K562 (cell line): ENCODE measurements around the gene CMIP. TPM values are rescaled to one million over a fixed set of nuclear protein-coding genes. Genes with fewer than 3 reads are reported as not detected.

Experiments
- ESRRB ChIP-seq: fragments of 250-450 bp; sonication (Bioruptor Pico); IDR thresholded peaks from 2 replicates; pipeline ENCODE4 v1.5.0; 2020; ENCODE audit warnings: mild to moderate bottlenecking, moderate library complexity, borderline replicate concordance
- HDAC1 ChIP-seq, 2 experiments: fragments of 450-650 bp; IDR thresholded peaks; 2 replicates each; pipeline ENCODE4 v1.6.1; 2016 to 2017; ENCODE audit warnings: inconsistent platforms in 1 of 2, mild to moderate bottlenecking in 1 of 2, moderate library complexity in 1 of 2
- NFIC ChIP-seq: fragments of 450-650 bp; IDR thresholded peaks from 2 replicates; pipeline ENCODE4 v1.6.1; 2017; ENCODE audit warnings: mild to moderate bottlenecking, inconsistent platforms
- PHB ChIP-seq: fragments of 250-450 bp; sonication (Bioruptor Pico); IDR thresholded peaks from 2 replicates; pipeline ENCODE4 v1.5.0; 2021
- PHF8 ChIP-seq: fragments of 200-600 bp; sonication (generic); IDR thresholded peaks from 2 replicates; pipeline ENCODE4 v1.6.1; 2012; ENCODE audit warnings: mixed run types, mild to moderate bottlenecking, inconsistent platforms, low read length, moderate library complexity, borderline replicate concordance
- PURB ChIP-seq: sonication (generic); formaldehyde crosslinking; IDR thresholded peaks from 2 replicates; pipeline ENCODE4 v1.9.0; 2021; ENCODE audit warnings: low read depth, mild to moderate bottlenecking, missing genetic modification reagents
- SOX6 ChIP-seq: fragments of 450-650 bp; IDR thresholded peaks from 2 replicates; pipeline ENCODE4 v1.6.1; 2014; ENCODE audit warnings: mild to moderate bottlenecking
- TSC22D4 ChIP-seq: fragments of 450-650 bp; IDR thresholded peaks from 2 replicates; pipeline ENCODE4 v1.6.1; 2016; ENCODE audit warnings: missing genetic modification characterization, missing biosample characterization, control low read depth
- ZNF24 ChIP-seq: fragments of 450-650 bp; IDR thresholded peaks from 2 replicates; pipeline ENCODE4 v1.6.1; 2016
- polyA plus RNA-seq, 8 experiments: library from polyadenylated mRNA; depleted of rRNA in 4 of 8; stranded (reverse) in 5 of 8; unstranded in 3 of 8; fragments of >200 nt; fragmentation: Nextera tagmentation in 2 of 8; fragmentation: Illumina TruSeq in 1 of 8; extraction: Ambion mirVana in 2 of 8; extraction: Trizol in 1 of 8; gene quantifications; 2 replicates each; pipeline versions ENCODE4 v1.2.1 to v1.2.3, GENCODE V29; 2011 to 2014; ENCODE audit warnings: inconsistent platforms in 1 of 8, missing spikeins in 1 of 8
- total RNA-seq, 7 experiments: library from RNA; depleted of rRNA in 6 of 7; stranded (reverse); fragments of >200 nt in 6 of 7; fragmentation: Illumina TruSeq in 2 of 7; extraction: Trizol in 2 of 7; gene quantifications; 2 replicates each; pipeline versions ENCODE4 v1.2.1 to v1.2.3, GENCODE V29; 2011 to 2021; ENCODE audit warnings: low replicate concordance in 1 of 7
- TF ChIP-seq, protein P1 (sequence below): fragments of 450-650 bp; IDR thresholded peaks from 2 replicates; pipeline ENCODE4 v1.6.1; 2016; ENCODE audit warnings: mild to moderate bottlenecking
- TF ChIP-seq, protein P2 (sequence below): fragments of 450-650 bp; IDR thresholded peaks from 2 replicates; pipeline ENCODE4 v1.6.1; 2018; ENCODE audit warnings: mild to moderate bottlenecking, low read depth; ENCODE audit not compliant: partially characterized antibody
- TF ChIP-seq, protein P3 (sequence below): fragments of 250-450 bp; sonication (Bioruptor Pico); IDR thresholded peaks from 2 replicates; pipeline ENCODE4 v1.8.0; 2021; ENCODE audit warnings: moderate library complexity, mild to moderate bottlenecking, inconsistent platforms
- TF ChIP-seq, protein P4 (sequence below): sonication (generic); formaldehyde crosslinking; IDR thresholded peaks from 2 replicates; pipeline ENCODE4 v1.8.0; 2022; ENCODE audit warnings: mild to moderate bottlenecking, missing genetic modification reagents
- TF ChIP-seq, protein P5 (sequence below): fragments of 450-650 bp; IDR thresholded peaks from 2 replicates; pipeline ENCODE4 v1.6.1; 2017; ENCODE audit warnings: antibody characterized with exemption
- TF ChIP-seq, protein P6 (sequence below), 2 experiments: IDR thresholded peaks in 1 of 2; conservative IDR thresholded peaks in 1 of 2; 2 replicates each; pipeline ENCODE4 v1.6.1; 2016; ENCODE audit warnings: low read depth in 2 of 2, mild to moderate bottlenecking in 1 of 2, missing compliant biosample characterization in 1 of 2, missing genetic modification characterization in 1 of 2, moderate library complexity in 1 of 2

The CMIP gene
- total and polyA plus RNA-seq, 9 of the 15 experiments (the other 6 are each of a cell fraction or from before 2014, with no cell fraction given): 0.94 to 82.5 (median 10.3) TPM

DNA sequence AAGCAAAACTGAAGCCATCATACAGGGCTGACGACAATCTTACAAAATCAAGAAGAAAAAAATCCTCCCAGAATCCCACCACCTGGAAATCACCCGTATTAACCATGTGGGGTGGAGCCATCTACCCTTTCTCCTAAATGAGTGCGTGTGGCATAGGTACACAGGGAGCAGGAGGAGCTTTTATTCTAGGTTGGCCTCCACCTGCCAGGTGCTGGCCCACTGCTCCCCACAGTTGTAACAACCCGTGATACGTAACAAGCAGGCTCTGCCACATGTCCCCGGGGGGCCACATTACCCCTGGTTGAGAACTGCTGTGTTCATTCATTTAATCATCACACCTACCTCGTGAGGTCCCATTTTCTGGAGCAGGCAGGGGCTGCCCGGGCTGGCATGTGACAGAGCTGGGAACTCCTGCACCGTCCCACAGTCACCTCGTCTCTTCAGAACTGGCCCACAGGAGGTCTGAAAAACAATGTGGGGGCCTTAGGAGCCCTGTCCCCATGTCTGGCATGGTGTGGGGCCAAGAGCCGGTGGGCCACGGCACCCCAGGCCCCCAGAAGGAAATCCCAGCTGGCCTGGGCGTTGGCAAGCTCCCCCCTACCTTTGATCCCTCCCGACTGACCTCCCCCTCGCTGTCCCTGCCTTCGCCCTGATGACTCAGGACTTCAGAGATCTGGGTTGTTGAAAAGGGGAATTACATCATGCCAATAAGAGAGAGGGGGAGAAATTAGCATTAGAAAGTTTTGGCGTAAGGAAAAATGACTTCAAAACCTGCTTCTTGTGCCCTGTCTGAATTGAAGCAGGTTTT, 12.9 kb downstream of the CMIP start (continued):
- TF ChIP-seq, protein P1, sequence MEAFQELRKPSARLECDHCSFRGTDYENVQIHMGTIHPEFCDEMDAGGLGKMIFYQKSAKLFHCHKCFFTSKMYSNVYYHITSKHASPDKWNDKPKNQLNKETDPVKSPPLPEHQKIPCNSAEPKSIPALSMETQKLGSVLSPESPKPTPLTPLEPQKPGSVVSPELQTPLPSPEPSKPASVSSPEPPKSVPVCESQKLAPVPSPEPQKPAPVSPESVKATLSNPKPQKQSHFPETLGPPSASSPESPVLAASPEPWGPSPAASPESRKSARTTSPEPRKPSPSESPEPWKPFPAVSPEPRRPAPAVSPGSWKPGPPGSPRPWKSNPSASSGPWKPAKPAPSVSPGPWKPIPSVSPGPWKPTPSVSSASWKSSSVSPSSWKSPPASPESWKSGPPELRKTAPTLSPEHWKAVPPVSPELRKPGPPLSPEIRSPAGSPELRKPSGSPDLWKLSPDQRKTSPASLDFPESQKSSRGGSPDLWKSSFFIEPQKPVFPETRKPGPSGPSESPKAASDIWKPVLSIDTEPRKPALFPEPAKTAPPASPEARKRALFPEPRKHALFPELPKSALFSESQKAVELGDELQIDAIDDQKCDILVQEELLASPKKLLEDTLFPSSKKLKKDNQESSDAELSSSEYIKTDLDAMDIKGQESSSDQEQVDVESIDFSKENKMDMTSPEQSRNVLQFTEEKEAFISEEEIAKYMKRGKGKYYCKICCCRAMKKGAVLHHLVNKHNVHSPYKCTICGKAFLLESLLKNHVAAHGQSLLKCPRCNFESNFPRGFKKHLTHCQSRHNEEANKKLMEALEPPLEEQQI: no peak
- TF ChIP-seq TSC22D4 (tag) (no peak), PHB (CRISPR knock-in tag) (no peak), ZNF24 (peak; percentile 3; the same call in 1 of the 2 replicates), SOX6 (peak; percentile 52; the same call in 1 of the 2 replicates), PHF8 (no peak), ESRRB (no peak), HDAC1 (IDR thresholded peaks at IDR 0.05) (0 out of 4 replicates have a peak, but pooled peaks of 1 of the 2 experiments have one; percentile 23), PURB (CRISPR knock-in tag) (no peak), NFIC (no peak)
- TF ChIP-seq, protein P2, sequence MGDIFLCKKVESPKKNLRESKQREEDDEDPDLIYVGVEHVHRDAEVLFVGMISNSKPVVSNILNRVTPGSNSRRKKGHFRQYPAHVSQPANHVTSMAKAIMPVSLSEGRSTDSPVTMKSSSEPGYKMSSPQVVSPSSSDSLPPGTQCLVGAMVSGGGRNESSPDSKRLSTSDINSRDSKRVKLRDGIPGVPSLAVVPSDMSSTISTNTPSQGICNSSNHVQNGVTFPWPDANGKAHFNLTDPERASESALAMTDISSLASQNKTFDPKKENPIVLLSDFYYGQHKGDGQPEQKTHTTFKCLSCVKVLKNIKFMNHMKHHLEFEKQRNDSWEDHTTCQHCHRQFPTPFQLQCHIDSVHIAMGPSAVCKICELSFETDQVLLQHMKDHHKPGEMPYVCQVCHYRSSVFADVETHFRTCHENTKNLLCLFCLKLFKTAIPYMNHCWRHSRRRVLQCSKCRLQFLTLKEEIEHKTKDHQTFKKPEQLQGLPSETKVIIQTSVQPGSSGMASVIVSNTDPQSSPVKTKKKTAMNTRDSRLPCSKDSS: no peak
- TF ChIP-seq, protein P3, sequence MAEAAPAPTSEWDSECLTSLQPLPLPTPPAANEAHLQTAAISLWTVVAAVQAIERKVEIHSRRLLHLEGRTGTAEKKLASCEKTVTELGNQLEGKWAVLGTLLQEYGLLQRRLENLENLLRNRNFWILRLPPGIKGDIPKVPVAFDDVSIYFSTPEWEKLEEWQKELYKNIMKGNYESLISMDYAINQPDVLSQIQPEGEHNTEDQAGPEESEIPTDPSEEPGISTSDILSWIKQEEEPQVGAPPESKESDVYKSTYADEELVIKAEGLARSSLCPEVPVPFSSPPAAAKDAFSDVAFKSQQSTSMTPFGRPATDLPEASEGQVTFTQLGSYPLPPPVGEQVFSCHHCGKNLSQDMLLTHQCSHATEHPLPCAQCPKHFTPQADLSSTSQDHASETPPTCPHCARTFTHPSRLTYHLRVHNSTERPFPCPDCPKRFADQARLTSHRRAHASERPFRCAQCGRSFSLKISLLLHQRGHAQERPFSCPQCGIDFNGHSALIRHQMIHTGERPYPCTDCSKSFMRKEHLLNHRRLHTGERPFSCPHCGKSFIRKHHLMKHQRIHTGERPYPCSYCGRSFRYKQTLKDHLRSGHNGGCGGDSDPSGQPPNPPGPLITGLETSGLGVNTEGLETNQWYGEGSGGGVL (CRISPR knock-in tag): no peak
- TF ChIP-seq, protein P4, sequence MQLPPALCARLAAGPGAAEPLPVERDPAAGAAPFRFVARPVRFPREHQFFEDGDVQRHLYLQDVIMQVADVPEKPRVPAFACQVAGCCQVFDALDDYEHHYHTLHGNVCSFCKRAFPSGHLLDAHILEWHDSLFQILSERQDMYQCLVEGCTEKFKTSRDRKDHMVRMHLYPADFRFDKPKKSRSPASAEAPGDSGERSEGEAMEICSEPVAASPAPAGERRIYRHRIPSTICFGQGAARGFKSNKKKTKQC: no peak
- TF ChIP-seq, protein P5, sequence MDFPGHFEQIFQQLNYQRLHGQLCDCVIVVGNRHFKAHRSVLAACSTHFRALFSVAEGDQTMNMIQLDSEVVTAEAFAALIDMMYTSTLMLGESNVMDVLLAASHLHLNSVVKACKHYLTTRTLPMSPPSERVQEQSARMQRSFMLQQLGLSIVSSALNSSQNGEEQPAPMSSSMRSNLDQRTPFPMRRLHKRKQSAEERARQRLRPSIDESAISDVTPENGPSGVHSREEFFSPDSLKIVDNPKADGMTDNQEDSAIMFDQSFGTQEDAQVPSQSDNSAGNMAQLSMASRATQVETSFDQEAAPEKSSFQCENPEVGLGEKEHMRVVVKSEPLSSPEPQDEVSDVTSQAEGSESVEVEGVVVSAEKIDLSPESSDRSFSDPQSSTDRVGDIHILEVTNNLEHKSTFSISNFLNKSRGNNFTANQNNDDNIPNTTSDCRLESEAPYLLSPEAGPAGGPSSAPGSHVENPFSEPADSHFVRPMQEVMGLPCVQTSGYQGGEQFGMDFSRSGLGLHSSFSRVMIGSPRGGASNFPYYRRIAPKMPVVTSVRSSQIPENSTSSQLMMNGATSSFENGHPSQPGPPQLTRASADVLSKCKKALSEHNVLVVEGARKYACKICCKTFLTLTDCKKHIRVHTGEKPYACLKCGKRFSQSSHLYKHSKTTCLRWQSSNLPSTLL: no peak
- TF ChIP-seq, protein P6, sequence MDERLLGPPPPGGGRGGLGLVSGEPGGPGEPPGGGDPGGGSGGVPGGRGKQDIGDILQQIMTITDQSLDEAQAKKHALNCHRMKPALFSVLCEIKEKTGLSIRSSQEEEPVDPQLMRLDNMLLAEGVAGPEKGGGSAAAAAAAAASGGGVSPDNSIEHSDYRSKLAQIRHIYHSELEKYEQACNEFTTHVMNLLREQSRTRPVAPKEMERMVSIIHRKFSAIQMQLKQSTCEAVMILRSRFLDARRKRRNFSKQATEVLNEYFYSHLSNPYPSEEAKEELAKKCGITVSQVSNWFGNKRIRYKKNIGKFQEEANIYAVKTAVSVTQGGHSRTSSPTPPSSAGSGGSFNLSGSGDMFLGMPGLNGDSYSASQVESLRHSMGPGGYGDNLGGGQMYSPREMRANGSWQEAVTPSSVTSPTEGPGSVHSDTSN (CRISPR knock-in tag; IDR thresholded peaks at IDR 0.05; ENCODE audit: low read depth): no peak
- TF ChIP-seq, protein P6 (tag; conservative IDR thresholded peaks at IDR 0.05; ENCODE audit: low read depth): no peak
